Neural cell (in vitro differentiated cells): ENCODE data around the gene TMEM184B. TPM values are rescaled to one million over a fixed set of nuclear protein-coding genes. Genes with fewer than 3 reads are reported as not detected.

Source experiments
- H2AFZ ChIP-seq: fragments of 200-600, 300-800 bp; sonication (generic), shearing (Covaris generic); 2 replicates; pipeline ENCODE4 v1.6.0; 2014; ENCODE audit warnings: low read depth, mild to moderate bottlenecking, antibody characterized with exemption, low read length, moderate library complexity
- H3F3A ChIP-seq: fragments of 200-600 bp; shearing (Covaris generic); 2 replicates; pipeline ENCODE4 v1.6.1; 2016; ENCODE audit warnings: mild to moderate bottlenecking, moderate library complexity, mixed read lengths, antibody characterized with exemption, low read length; ENCODE audit not compliant: insufficient read depth, poor library complexity, severe bottlenecking
- H3K27ac ChIP-seq: fragments of 200-600, 300-800 bp; sonication (generic), shearing (Covaris generic); 2 replicates; pipeline ENCODE4 v1.5.1; 2014; ENCODE audit warnings: mild to moderate bottlenecking, low read length, moderate library complexity
- H3K27me3 ChIP-seq: fragments of 300-800, 200-600 bp; sonication (generic), shearing (Covaris generic); 2 replicates; pipeline ENCODE4 v1.6.0; 2014; ENCODE audit warnings: mild to moderate bottlenecking, low read depth, low read length, moderate library complexity; ENCODE audit not compliant: insufficient read depth
- H3K36me3 ChIP-seq: fragments of 300-800, 200-600 bp; sonication (generic), shearing (Covaris generic); 2 replicates; pipeline ENCODE4 v1.5.1; 2014; ENCODE audit warnings: mild to moderate bottlenecking, antibody characterized with exemption, low read length, moderate library complexity; ENCODE audit not compliant: insufficient read depth
- H3K4me2 ChIP-seq: fragments of 300-800, 200-600 bp; sonication (generic), shearing (Covaris generic); 2 replicates; pipeline ENCODE4 v1.6.0; 2014; ENCODE audit warnings: mild to moderate bottlenecking, low read length
- H3K4me3 ChIP-seq: fragments of 300-800, 200-600 bp; sonication (generic), shearing (Covaris generic); 2 replicates; pipeline ENCODE4 v1.5.1; 2014; ENCODE audit warnings: mild to moderate bottlenecking, low read length, moderate library complexity
- H3K79me2 ChIP-seq: fragments of 200-600 bp; shearing (Covaris generic); replicated peaks from 2 replicates; pipeline ENCODE4 v1.6.0; 2014; ENCODE audit warnings: mild to moderate bottlenecking, low read length, moderate library complexity; ENCODE audit not compliant: insufficient read depth
- H3K9ac ChIP-seq: fragments of 300-800, 200-600 bp; sonication (generic), shearing (Covaris generic); 2 replicates; pipeline ENCODE4 v1.6.1; 2016; ENCODE audit warnings: mild to moderate bottlenecking, low read length, mixed read lengths
- H3K9me2 ChIP-seq: fragments of 200-600 bp; shearing (Covaris generic); 2 replicates; pipeline ENCODE4 v1.6.1; 2016; ENCODE audit warnings: mild to moderate bottlenecking, low read length, mixed read lengths; ENCODE audit not compliant: insufficient read depth
- H3K9me3 ChIP-seq: fragments of 200-600, 300-800 bp; sonication (generic), shearing (Covaris generic); 2 replicates; pipeline ENCODE4 v1.6.1; 2016; ENCODE audit warnings: mild to moderate bottlenecking, mixed run types, low read length, moderate library complexity, mixed read lengths
- H4K20me1 ChIP-seq: fragments of 200-600 bp; shearing (Covaris generic); 2 replicates; pipeline ENCODE4 v1.6.1; 2016; ENCODE audit warnings: mild to moderate bottlenecking, mixed run types; ENCODE audit not compliant: insufficient read depth
- EP300 ChIP-seq: fragments of 450-650 bp; conservative IDR thresholded peaks from 2 replicates; pipeline ENCODE4 v1.6.1; 2014; ENCODE audit warnings: antibody characterized with exemption, mild to moderate bottlenecking, moderate library complexity; ENCODE audit not compliant: poor library complexity, severe bottlenecking
- EZH2 ChIP-seq: fragments of 200-600, 300-800 bp; shearing (Covaris generic), sonication (generic); IDR thresholded peaks from 2 replicates; pipeline ENCODE4 v1.6.1; 2014; ENCODE audit warnings: antibody characterized with exemption, low read length, borderline replicate concordance, mild to moderate bottlenecking; ENCODE audit not compliant: insufficient read depth, poor library complexity, severe bottlenecking
- MXI1 ChIP-seq: fragments of 450-650 bp; conservative IDR thresholded peaks from 2 replicates; pipeline ENCODE4 v1.6.1; 2014; ENCODE audit warnings: antibody characterized with exemption, mild to moderate bottlenecking; ENCODE audit not compliant: poor library complexity, severe bottlenecking
- POLR2AphosphoS5 ChIP-seq: IDR thresholded peaks from 2 replicates; pipeline ENCODE4 v1.6.1; 2012
- RAD21 ChIP-seq: fragments of 450-650 bp; conservative IDR thresholded peaks from 2 replicates; pipeline ENCODE4 v1.6.1; 2014; ENCODE audit warnings: antibody characterized with exemption, mild to moderate bottlenecking, moderate library complexity
- REST ChIP-seq: IDR thresholded peaks from 2 replicates; pipeline ENCODE4 v1.6.1; 2012; ENCODE audit warnings: borderline replicate concordance
- TAF1 ChIP-seq: IDR thresholded peaks from 2 replicates; pipeline ENCODE4 v1.6.1; 2012; ENCODE audit warnings: low read depth
- polyA plus RNA-seq: library from polyadenylated mRNA; depleted of rRNA; stranded (reverse); fragments of >200 nt; gene quantifications from 2 replicates; pipeline ENCODE4 v1.2.3, GENCODE V29; 2014
- TF ChIP-seq, protein P1 (sequence below): fragments of 450-650 bp; IDR thresholded peaks from 2 replicates; pipeline ENCODE4 v1.5.1; 2014; ENCODE audit warnings: antibody characterized with exemption, mild to moderate bottlenecking, moderate library complexity; ENCODE audit not compliant: poor library complexity, severe bottlenecking

Gene TMEM184B
- polyA plus RNA-seq, 1 donor from 2014 or later = 19.7 TPM

- no peaks in the 10 kb centered on the region for H4K20me1 ChIP-seq
- no peaks in the 10 kb centered on the region for H3F3A ChIP-seq
- TF ChIP-seq, protein P1, sequence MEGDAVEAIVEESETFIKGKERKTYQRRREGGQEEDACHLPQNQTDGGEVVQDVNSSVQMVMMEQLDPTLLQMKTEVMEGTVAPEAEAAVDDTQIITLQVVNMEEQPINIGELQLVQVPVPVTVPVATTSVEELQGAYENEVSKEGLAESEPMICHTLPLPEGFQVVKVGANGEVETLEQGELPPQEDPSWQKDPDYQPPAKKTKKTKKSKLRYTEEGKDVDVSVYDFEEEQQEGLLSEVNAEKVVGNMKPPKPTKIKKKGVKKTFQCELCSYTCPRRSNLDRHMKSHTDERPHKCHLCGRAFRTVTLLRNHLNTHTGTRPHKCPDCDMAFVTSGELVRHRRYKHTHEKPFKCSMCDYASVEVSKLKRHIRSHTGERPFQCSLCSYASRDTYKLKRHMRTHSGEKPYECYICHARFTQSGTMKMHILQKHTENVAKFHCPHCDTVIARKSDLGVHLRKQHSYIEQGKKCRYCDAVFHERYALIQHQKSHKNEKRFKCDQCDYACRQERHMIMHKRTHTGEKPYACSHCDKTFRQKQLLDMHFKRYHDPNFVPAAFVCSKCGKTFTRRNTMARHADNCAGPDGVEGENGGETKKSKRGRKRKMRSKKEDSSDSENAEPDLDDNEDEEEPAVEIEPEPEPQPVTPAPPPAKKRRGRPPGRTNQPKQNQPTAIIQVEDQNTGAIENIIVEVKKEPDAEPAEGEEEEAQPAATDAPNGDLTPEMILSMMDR = no peak
- TF ChIP-seq EZH2 (no peak), MXI1 (no peak), REST (no peak), EP300 (no peak), POLR2AphosphoS5 (no peak)
- H3K4me3 ChIP-seq = peak overlapping the region; percentile 62
- H3K9ac ChIP-seq = peak overlapping the region; percentile 31
- H3K79me2 ChIP-seq = no peaks in the 10 kb centered on the region
- no peaks in the 10 kb centered on the region for H3K9me2 ChIP-seq
- no peak overlapping the region for H3K27ac ChIP-seq
- no peaks in the 10 kb centered on the region for H3K9me3 ChIP-seq
- no peak overlapping the region for H3K4me2 ChIP-seq
- peaks cover 3% of the 10 kb centered on the region for H3K27me3 ChIP-seq
- H3K36me3 ChIP-seq = no peaks in the 10 kb centered on the region
- no peak overlapping the region for H2AFZ ChIP-seq
Measured at GRCh38 chr22:38213990-38214301, 58.9 kb downstream of the TMEM184B start.

DNA sequence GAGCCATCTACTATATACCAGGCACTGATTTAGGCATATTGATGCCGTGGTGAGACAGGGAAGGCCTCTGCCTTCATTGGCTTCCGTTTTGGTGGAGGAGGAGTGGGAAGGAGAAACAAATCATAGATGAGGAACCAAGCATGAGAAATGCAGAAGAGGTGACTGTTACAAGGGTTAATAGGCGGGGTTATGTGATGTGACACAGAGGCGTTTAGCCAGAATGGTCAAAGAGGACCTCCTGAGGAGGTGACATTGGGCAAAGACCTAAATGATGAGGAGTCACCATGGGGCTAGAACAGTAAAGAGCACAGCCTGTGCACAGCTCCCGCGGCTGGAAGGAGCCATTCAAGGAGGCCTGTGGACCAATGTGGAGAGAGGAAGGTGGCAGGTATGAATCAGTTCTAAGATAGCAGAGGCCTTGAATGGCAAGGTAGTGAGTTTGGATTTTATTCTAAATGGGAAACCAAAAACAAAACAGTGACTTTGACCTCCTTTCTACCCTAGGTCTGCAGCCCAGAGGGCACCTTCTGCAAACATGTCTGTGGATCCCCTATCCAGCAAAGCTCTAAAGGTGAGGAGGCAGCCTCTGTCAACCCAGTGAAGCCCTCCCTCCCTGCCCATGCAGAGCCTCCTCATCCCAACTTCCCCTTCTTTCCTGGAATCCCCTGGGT lies 59.4 kb downstream of the TMEM184B start:
- no peaks in the 10 kb centered on the region for H4K20me1 ChIP-seq
- H2AFZ ChIP-seq = no peak overlapping the region
- H3K9me3 ChIP-seq = no peaks in the 10 kb centered on the region
- no peak overlapping the region for H3K27ac ChIP-seq
- H3K4me3 ChIP-seq = peak overlapping the region; percentile 62
- H3F3A ChIP-seq = no peaks in the 10 kb centered on the region
- TF ChIP-seq RAD21 = no peak
- no peak for TF ChIP-seq POLR2AphosphoS5
- no peak for TF ChIP-seq REST
- no peak for TF ChIP-seq TAF1
- TF ChIP-seq MXI1 = no peak
- H3K9me2 ChIP-seq = no peaks in the 10 kb centered on the region
- no peaks in the 10 kb centered on the region for H3K36me3 ChIP-seq
- peaks cover 3% of the 10 kb centered on the region for H3K27me3 ChIP-seq
- H3K9ac ChIP-seq = no peak overlapping the region
- no peak overlapping the region for H3K4me2 ChIP-seq
- H3K79me2 ChIP-seq = no peaks in the 10 kb centered on the region
